Stimulated activated CD8-positive, alpha-beta memory T cell treated with anti-CD3 and anti-CD28 coated beads, Interleukin-4, amount 100 ng/mL, for 1 hour (primary cell): Measurements from ENCODE around the gene AIFM3.
"Not testable (repeated sequence)": the region's sequence is repeated elsewhere in the genome, so short reads cannot be mapped to it uniquely, and the experiment has no call there.

Experiments
- DNase-seq, 2 donors: peaks; one replicate each; pipeline ENCODE4 v3.0.0-alpha.2; 2020; ENCODE audit warnings: low read depth in 2 of 2, low spot score in 1 of 2

Gene AIFM3

GRCh38 chr22:20966883-20967696 lies at the start of gene AIFM3:
TSS of gene AIFM3 (plus strand) at chr22:20967255. CDS start at chr22:20967945, 690 bp downstream.
- no peak for DNase-seq

- DNase-seq: no peak
These were observed 48.3 kb upstream of the AIFM3 start for GRCh38 chr22:20918663-20919218.

GRCh38 chr22:20919718-20920117 lies 47.3 kb upstream of the AIFM3 start:
- no peak for DNase-seq

- DNase-seq: no peak
These were observed 46.2 kb upstream of the AIFM3 start for GRCh38 chr22:20920881-20921203.

- no peak for DNase-seq
These were observed 44.8 kb upstream of the AIFM3 start for GRCh38 chr22:20922141-20922751.

- DNase-seq: no peak
These were observed 40.8 kb upstream of the AIFM3 start for GRCh38 chr22:20926243-20926642.

GRCh38 chr22:20927940-20928572 lies 39.0 kb upstream of the AIFM3 start:
- DNase-seq: no peak

- DNase-seq: no peak
These were observed 38.5 kb upstream of the AIFM3 start for GRCh38 chr22:20928573-20928967.

- no peak for DNase-seq
These were observed 37.1 kb upstream of the AIFM3 start for GRCh38 chr22:20930004-20930403.

- DNase-seq: not testable (repeated sequence)
These were observed 36.6 kb upstream of the AIFM3 start for GRCh38 chr22:20930435-20930834.

GRCh38 chr22:20931126-20931654 lies 35.9 kb upstream of the AIFM3 start:
- DNase-seq: no peak

- DNase-seq: no peak
These were observed 33.1 kb upstream of the AIFM3 start for GRCh38 chr22:20933910-20934309.

- not testable (repeated sequence) for DNase-seq
These were observed 32.0 kb upstream of the AIFM3 start for GRCh38 chr22:20935049-20935448.

- not testable (repeated sequence) for DNase-seq
These were observed 31.1 kb upstream of the AIFM3 start for GRCh38 chr22:20935780-20936539.

- DNase-seq: no peak
These were observed 29.8 kb upstream of the AIFM3 start for GRCh38 chr22:20937031-20937793.

- no peak for DNase-seq
These were observed 29.0 kb upstream of the AIFM3 start for GRCh38 chr22:20937794-20938671.

- not testable (repeated sequence) for DNase-seq
These were observed 27.4 kb upstream of the AIFM3 start for GRCh38 chr22:20939457-20940185.

GRCh38 chr22:20940186-20940651 lies 26.8 kb upstream of the AIFM3 start:
- no peak for DNase-seq
